Testis (tissue), 3 donors: ENCODE measurements around the gene TREH. TPM values are rescaled to one million over a fixed set of nuclear protein-coding genes. Genes with fewer than 3 reads are reported as not detected.

Experiments
- DNase-seq: peaks from one replicate; pipeline ENCODE4 v3.0.0-alpha.2; 2019
- H3K27ac ChIP-seq, 2 donors: fragments of 200-600 bp; sonication (generic); one replicate each; pipeline ENCODE4 v1.5.1; 2019
- H3K27me3 ChIP-seq: fragments of 200-600 bp; sonication (generic); one replicate; pipeline ENCODE4 v1.5.1; 2019
- H3K36me3 ChIP-seq: fragments of 200-600 bp; sonication (generic); one replicate; pipeline ENCODE4 v1.5.1; 2017; ENCODE audit warnings: low read depth; ENCODE audit errors: missing control alignments
- H3K4me1 ChIP-seq: fragments of 200-600 bp; sonication (generic); one replicate; pipeline ENCODE4 v1.5.1; 2019
- H3K4me3 ChIP-seq, 2 donors: fragments of 200-600 bp; sonication (generic); one replicate each; pipeline ENCODE4 v1.5.1; 2017 to 2019
- H3K9me3 ChIP-seq: fragments of 200-600 bp; sonication (generic); one replicate; pipeline ENCODE4 v1.5.1; 2017
- POLR2A ChIP-seq: fragments of 450-650 bp; IDR thresholded peaks from one replicate; pipeline ENCODE4 v1.6.1; 2017; ENCODE audit warnings: antibody characterized with exemption, mild to moderate bottlenecking, moderate library complexity
- WGBS, 2 donors: methylation state at CpG; one replicate each; pipeline ENCODE4 v1.1.5; 2018; 5-methylcytosine and 5-hydroxymethylcytosine counted together
- intact Hi-C: fragments of 100-400 bp; cut with DNase I; formaldehyde crosslinking; loops from one replicate; pipeline ENCODE4 v1.15.1; 2023; ENCODE audit warnings: low total_unique reads
- polyA plus RNA-seq: library from polyadenylated mRNA; stranded (reverse); fragments of 350-450 nt; fragmentation: Illumina TruSeq; extraction: RNeasy Lipid Tissue Mini Kit (QIAGEN cat#74804); gene quantifications from one replicate; pipeline ENCODE4 v1.2.3, GENCODE V29; 2014; ENCODE audit warnings: low read depth, low replicate concordance; ENCODE audit not compliant: insufficient read depth
- total RNA-seq, 2 donors: library from RNA; depleted of rRNA; stranded (reverse); fragments of >200 nt; gene quantifications; one replicate each; pipeline ENCODE4 v1.2.3, GENCODE V29; 2016
- TF ChIP-seq, protein P1 (sequence below), 3 experiments: fragments of 450-650 bp in 2 of 3; fragments of 200-600 bp in 1 of 3; sonication (generic) in 1 of 3; IDR thresholded peaks; one replicate each; pipeline ENCODE4 v1.5.1; 2016 to 2019; ENCODE audit warnings: antibody characterized with exemption in 3 of 3, mild to moderate bottlenecking in 2 of 3, moderate library complexity in 1 of 3

The TREH gene
- total and polyA plus RNA-seq, 3 donors from 2014 or later, result 0.62 to 4.0 (median 1.7) TPM

DNA sequence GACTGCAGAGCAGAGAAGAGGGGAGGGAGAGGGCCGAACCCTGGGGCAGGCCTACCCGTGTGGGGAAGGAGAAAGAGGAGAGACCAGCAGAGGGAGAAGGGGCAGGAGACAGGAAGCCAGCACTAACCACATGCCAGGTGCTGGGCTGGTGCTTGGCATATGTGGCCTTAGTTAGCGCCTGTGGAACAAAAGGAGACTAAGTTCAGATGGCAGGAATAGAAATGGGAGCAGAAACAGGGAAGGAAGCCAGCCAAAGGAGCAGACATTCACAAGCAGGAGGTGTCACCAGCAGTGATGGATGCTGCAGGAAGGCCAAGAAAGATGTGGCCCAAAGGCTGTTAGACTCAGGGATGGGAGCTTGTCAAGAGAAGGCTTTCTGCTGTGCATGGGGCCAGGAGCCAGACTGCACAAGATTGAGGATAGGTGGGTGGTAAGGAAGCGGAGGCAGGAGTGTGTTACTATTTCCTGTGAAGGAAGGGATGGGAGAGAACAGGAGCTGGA, 26.7 kb downstream of the TREH start:
- Histone ChIP-seq H3K4me3 (no peak overlapping the region), H3K9me3 (no peaks in the 10 kb centered on the region), H3K4me1 (no peaks in the 10 kb centered on the region), H3K27ac (no peak overlapping the region), H3K27me3 (no peaks in the 10 kb centered on the region), H3K36me3 (no peaks in the 10 kb centered on the region)
- WGBS, 2 donors, result 66 to 67% methylated on average over 4 of the region's 4 CpGs
- no peak for DNase-seq
- intact Hi-C loops, result loop anchor here (10.0 kb wide), 1 partner anchor 58 kb away; no protein-coding TSS in a partner anchor
- TF ChIP-seq, protein P1, sequence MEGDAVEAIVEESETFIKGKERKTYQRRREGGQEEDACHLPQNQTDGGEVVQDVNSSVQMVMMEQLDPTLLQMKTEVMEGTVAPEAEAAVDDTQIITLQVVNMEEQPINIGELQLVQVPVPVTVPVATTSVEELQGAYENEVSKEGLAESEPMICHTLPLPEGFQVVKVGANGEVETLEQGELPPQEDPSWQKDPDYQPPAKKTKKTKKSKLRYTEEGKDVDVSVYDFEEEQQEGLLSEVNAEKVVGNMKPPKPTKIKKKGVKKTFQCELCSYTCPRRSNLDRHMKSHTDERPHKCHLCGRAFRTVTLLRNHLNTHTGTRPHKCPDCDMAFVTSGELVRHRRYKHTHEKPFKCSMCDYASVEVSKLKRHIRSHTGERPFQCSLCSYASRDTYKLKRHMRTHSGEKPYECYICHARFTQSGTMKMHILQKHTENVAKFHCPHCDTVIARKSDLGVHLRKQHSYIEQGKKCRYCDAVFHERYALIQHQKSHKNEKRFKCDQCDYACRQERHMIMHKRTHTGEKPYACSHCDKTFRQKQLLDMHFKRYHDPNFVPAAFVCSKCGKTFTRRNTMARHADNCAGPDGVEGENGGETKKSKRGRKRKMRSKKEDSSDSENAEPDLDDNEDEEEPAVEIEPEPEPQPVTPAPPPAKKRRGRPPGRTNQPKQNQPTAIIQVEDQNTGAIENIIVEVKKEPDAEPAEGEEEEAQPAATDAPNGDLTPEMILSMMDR (IDR thresholded peaks at IDR 0.05), result no peak
- TF ChIP-seq POLR2A, result no peak

DNA sequence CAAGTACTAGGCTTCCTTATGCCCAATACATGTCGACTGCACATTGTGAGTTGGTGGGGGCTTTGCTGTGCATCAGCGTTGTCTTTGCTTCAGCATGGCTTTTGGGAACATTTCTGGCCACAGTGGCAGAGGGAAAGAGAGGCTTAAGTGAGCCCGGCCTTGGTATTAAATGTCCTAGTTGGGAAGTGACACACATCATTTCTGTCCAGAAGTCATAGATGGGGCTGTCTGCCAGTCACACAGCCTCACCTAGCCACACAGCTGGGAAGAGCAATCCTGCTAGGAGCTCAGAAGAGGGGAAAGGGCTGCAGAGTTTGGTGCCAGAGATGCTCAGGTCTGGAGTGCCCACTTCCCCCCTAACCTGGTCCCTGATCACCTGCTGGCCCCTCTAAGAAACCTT, 27.6 kb downstream of the TREH start:
- TF ChIP-seq, protein P1 (IDR thresholded peaks at IDR 0.05), result no peak
- no peak for TF ChIP-seq POLR2A
- Histone ChIP-seq H3K4me3 (no peak overlapping the region), H3K4me1 (no peaks in the 10 kb centered on the region), H3K27ac (no peak overlapping the region), H3K36me3 (no peaks in the 10 kb centered on the region), H3K27me3 (no peaks in the 10 kb centered on the region), H3K9me3 (no peaks in the 10 kb centered on the region)
- intact Hi-C loops, result loop anchor here (10.0 kb wide), 1 partner anchor 57 kb away; no protein-coding TSS in a partner anchor
- DNase-seq, result no peak
- 74 to 94% methylated on average over 3 of the region's 3 CpGs for WGBS, 2 donors

DNA sequence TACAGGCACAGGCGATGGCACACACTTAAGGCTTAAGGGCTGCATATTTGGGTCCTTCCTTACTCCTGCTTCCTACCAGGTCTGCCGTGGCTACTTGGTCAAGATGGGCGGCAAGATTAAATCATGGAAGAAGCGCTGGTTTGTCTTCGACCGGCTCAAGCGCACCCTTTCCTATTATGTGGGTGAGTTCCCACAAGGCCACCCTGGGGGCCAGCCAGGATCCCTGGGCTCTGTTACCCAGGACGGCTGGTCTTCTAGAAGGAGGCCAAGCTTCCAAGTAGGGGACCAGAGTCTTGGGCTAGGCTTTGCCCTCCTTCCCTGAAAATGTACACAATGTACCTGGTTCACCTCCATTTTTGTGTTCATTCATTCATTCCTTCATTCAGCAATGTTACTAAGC, 29.1 kb downstream of the TREH start:
- intact Hi-C loops, result loop anchor here (10.0 kb wide), 1 partner anchor 56 kb away; no protein-coding TSS in a partner anchor
- no peaks in the 10 kb centered on the region for H3K9me3 ChIP-seq
- 92 to 94% methylated on average over 8 of the region's 8 CpGs for WGBS, 2 donors
- no peak overlapping the region for H3K4me3 ChIP-seq
- no peaks in the 10 kb centered on the region for H3K27me3 ChIP-seq
- H3K36me3 ChIP-seq, result no peaks in the 10 kb centered on the region
- no peaks in the 10 kb centered on the region for H3K4me1 ChIP-seq
- H3K27ac ChIP-seq, result no peak overlapping the region
- TF ChIP-seq, protein P1 (IDR thresholded peaks at IDR 0.05), result no peak
- no peak for TF ChIP-seq POLR2A
- no peak for DNase-seq

DNA sequence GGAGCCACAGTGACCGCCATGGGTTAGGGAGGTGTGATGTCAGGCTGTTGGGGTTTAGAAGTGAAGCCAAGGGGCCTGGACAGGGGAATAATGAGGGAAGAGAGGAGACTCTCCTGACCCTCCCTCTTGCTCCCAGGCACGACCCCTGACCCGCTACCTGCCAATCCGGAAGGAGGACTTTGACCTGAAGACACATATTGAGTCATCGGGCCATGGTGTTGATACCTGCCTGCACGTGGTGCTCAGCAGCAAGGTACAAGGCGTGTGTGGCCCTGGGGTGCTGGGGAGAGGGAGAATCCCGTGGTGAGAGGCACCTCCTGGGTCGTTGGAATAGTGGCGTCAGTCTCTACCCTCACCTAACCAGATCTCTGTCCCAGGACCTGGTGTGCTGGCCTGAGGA, 29.5 kb downstream of the TREH start:
- no peak for DNase-seq
- Histone ChIP-seq H3K4me3 (no peak overlapping the region), H3K27me3 (no peaks in the 10 kb centered on the region), H3K4me1 (no peaks in the 10 kb centered on the region), H3K36me3 (no peaks in the 10 kb centered on the region), H3K9me3 (no peaks in the 10 kb centered on the region), H3K27ac (no peak overlapping the region)
- WGBS, 2 donors, result 93% methylated on average over 9 to 10 of the region's 10 CpGs
- TF ChIP-seq, protein P1 (IDR thresholded peaks at IDR 0.05), result no peak
- no peak for TF ChIP-seq POLR2A
- intact Hi-C loops, result loop anchor here (10.0 kb wide), 1 partner anchor 55 kb away; no protein-coding TSS in a partner anchor

DNA sequence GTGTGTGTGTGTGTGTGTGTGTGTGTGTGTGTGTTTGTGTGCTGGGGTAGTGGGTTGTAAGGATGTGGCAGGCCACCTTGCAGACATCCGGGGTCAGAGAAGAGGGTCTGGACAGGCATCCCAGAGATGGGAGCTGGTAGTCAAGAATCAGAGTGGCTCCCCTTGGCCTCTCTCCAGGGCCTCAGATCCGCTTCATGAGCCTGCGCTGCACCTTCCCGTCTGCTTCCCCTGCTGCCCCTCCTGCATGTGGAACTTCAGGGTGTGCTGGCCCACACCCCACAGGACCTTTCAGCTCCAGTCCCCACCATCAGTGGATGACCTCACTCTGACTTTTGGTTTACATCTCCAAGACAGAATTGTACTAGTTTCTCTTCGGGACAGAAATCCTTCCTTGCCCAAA, 31.2 kb downstream of the TREH start:
- Histone ChIP-seq H3K9me3 (no peaks in the 10 kb centered on the region), H3K4me1 (peaks cover 6% of the 10 kb centered on the region), H3K36me3 (no peaks in the 10 kb centered on the region), H3K27ac (no peak overlapping the region), H3K27me3 (no peaks in the 10 kb centered on the region), H3K4me3 (no peak overlapping the region)
- 85 to 87% methylated on average over 5 of the region's 5 CpGs for WGBS, 2 donors
- TF ChIP-seq POLR2A, result no peak
- TF ChIP-seq, protein P1 (IDR thresholded peaks at IDR 0.05), result no peak
- intact Hi-C loops, result no loop called here
- no peak for DNase-seq
